Neuronal stem cell (in vitro differentiated cells): Measurements from ENCODE around the gene MBD2.
"Not testable (repeated sequence)": the region's sequence is repeated elsewhere in the genome, so short reads cannot be mapped to it uniquely, and the experiment has no call there.

Experiments used
- DNase-seq: peaks from one replicate; pipeline ENCODE4 v3.0.0-alpha.2; 2013; ENCODE audit warnings: low spot score
- H2AFZ ChIP-seq: one replicate; pipeline ENCODE4 v1.6.1; 2013; ENCODE audit warnings: mild to moderate bottlenecking, low read length, inconsistent platforms
- H2AK5ac ChIP-seq: 2 replicates; pipeline ENCODE4 v1.6.1; 2013; ENCODE audit warnings: low read depth, mild to moderate bottlenecking, inconsistent platforms, low read length, moderate library complexity, mixed read lengths
- H2BK120ac ChIP-seq: 2 replicates; pipeline ENCODE4 v1.6.1; 2013; ENCODE audit warnings: low read depth, mild to moderate bottlenecking, inconsistent platforms, low read length, moderate library complexity, mixed read lengths
- H2BK12ac ChIP-seq: one replicate; pipeline ENCODE4 v1.6.1; 2013; ENCODE audit warnings: low read length, inconsistent platforms
- H2BK15ac ChIP-seq: 2 replicates; pipeline ENCODE4 v1.6.1; 2013; ENCODE audit warnings: mild to moderate bottlenecking, low read length, inconsistent platforms, mixed read lengths
- H2BK5ac ChIP-seq: one replicate; pipeline ENCODE4 v1.6.1; 2013; ENCODE audit warnings: inconsistent platforms, mild to moderate bottlenecking, low read length, moderate library complexity
- H3K14ac ChIP-seq: one replicate; pipeline ENCODE4 v1.6.1; 2013; ENCODE audit warnings: low read length, inconsistent platforms
- H3K18ac ChIP-seq: 2 replicates; pipeline ENCODE4 v1.6.1; 2013; ENCODE audit warnings: low read length, inconsistent platforms
- H3K23ac ChIP-seq: 2 replicates; pipeline ENCODE4 v1.6.1; 2013; ENCODE audit warnings: low read depth, mild to moderate bottlenecking, mixed read lengths, low read length, inconsistent platforms; ENCODE audit not compliant: poor library complexity
- H3K27ac ChIP-seq: replicated peaks from 3 replicates; pipeline ENCODE4 v1.5.1; 2013; ENCODE audit warnings: low read length, inconsistent platforms
- H3K27me3 ChIP-seq, 3 experiments: 2 replicates each; pipeline ENCODE4 v1.6.1; 2013; ENCODE audit warnings: low read length in 3 of 3, mild to moderate bottlenecking in 2 of 3, inconsistent platforms in 1 of 3, low read depth in 1 of 3, mixed read lengths in 1 of 3, moderate library complexity in 1 of 3; ENCODE audit not compliant: control insufficient read depth in 3 of 3, insufficient read depth in 3 of 3
- H3K36me3 ChIP-seq, 2 donors: replicated peaks in 1 of 2; 2 replicates each; pipeline ENCODE4 v1.6.1; 2013; ENCODE audit warnings: low read length in 2 of 2; ENCODE audit not compliant: control insufficient read depth in 2 of 2, insufficient read depth in 2 of 2
- H3K4ac ChIP-seq: 2 replicates; pipeline ENCODE4 v1.6.1; 2013; ENCODE audit warnings: inconsistent platforms, mild to moderate bottlenecking, low read length, moderate library complexity
- H3K4me1 ChIP-seq, 2 donors: 1 replicate in 1 of 2; 2 replicates in 1 of 2; pipeline ENCODE4 v1.6.1; 2013; ENCODE audit warnings: low read length in 2 of 2, low read depth in 1 of 2; ENCODE audit not compliant: control insufficient read depth in 2 of 2, insufficient read depth in 1 of 2
- H3K4me2 ChIP-seq: one replicate; pipeline ENCODE4 v1.6.1; 2013; ENCODE audit warnings: mild to moderate bottlenecking, low read length, inconsistent platforms; ENCODE audit not compliant: insufficient read depth, poor library complexity, severe bottlenecking
- H3K4me3 ChIP-seq, 2 donors: 2 replicates each; pipeline ENCODE4 v1.5.1; 2013; ENCODE audit warnings: low read length in 2 of 2, mild to moderate bottlenecking in 2 of 2, inconsistent platforms in 1 of 2, moderate library complexity in 1 of 2
- H3K79me1 ChIP-seq: one replicate; pipeline ENCODE4 v1.6.1; 2013; ENCODE audit warnings: low read depth, mild to moderate bottlenecking, inconsistent platforms, low read length, moderate library complexity
- H3K9ac ChIP-seq: one replicate; pipeline ENCODE4 v1.6.1; 2013; ENCODE audit warnings: mild to moderate bottlenecking, low read depth, low read length, inconsistent platforms; ENCODE audit not compliant: poor library complexity
- H3K9me3 ChIP-seq, 2 donors: replicated peaks in 1 of 2; 2 replicates each; pipeline versions ENCODE3 to v1.6.1; 2013; ENCODE audit warnings: low read length in 2 of 2, mild to moderate bottlenecking in 2 of 2, inconsistent platforms in 1 of 2, low read depth in 1 of 2, mixed read lengths in 1 of 2, moderate library complexity in 1 of 2; ENCODE audit not compliant: control insufficient read depth in 2 of 2, insufficient read depth in 1 of 2
- H4K8ac ChIP-seq: one replicate; pipeline ENCODE4 v1.6.1; 2013; ENCODE audit warnings: low read depth, mild to moderate bottlenecking, inconsistent platforms, low read length, moderate library complexity
- H4K91ac ChIP-seq: one replicate; pipeline ENCODE4 v1.6.1; 2013; ENCODE audit warnings: low read length, low read depth, mild to moderate bottlenecking, inconsistent platforms; ENCODE audit not compliant: poor library complexity
- WGBS, 2 donors: extraction: QIAGEN DNeasy Blood & Tissue Kit; methylation state at CpG; one replicate each; pipeline ENCODE4 v1.1.7; 2013; ENCODE audit warnings: missing lambda C conversion rate in 2 of 2, mixed read lengths in 1 of 2; ENCODE audit not compliant: insufficient read length in 2 of 2, insufficient replicate concordance in 1 of 2; ENCODE audit errors: extremely low coverage in 2 of 2; 5-methylcytosine and 5-hydroxymethylcytosine counted together

The MBD2 gene

DNA sequence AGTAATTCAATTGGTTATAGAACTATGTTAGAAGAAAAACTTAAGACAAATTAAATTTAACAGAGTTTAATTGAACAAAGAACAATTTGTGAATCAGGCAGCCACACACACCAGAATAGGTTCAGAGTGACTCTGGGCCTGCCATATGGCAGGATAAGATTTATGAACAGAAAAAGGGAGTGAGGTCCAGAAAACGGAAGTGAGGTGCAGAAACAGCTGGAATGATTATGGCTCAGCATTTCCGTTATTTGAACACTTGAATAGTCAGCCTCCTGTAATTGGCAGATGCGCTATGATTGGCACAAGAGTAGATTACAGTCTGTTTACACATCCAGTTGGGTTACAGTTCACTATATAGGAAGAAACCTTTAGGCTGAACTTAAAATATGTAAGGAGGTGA lies 99.0 kb downstream of the MBD2 start:
- Histone ChIP-seq H3K27me3 (no peaks in the 10 kb centered on the region), H3K14ac (no peak overlapping the region), H3K9me3 (no peaks in the 10 kb centered on the region), H3K4me3 (no peak overlapping the region), H3K4me2 (no peak overlapping the region), H3K4ac (no peak overlapping the region), H2AK5ac (no peak overlapping the region), H3K27ac (no peak overlapping the region), H4K8ac (no peak overlapping the region), H3K9ac (no peak overlapping the region), H3K23ac (no peak overlapping the region), H4K91ac (no peak overlapping the region), H3K36me3 (no peaks in the 10 kb centered on the region), H3K18ac (no peak overlapping the region), H2BK120ac (no peak overlapping the region), H2BK5ac (no peak overlapping the region), H2AFZ (no peak overlapping the region), H3K79me1 (no peaks in the 10 kb centered on the region), H2BK15ac (no peak overlapping the region), H3K4me1 (peaks cover 0 to 3% of the 10 kb centered on the region in 2 donors), H2BK12ac (no peak overlapping the region)
- WGBS, 2 donors: no CpG with 5 or more reads among the region's 3 CpGs
- no peak for DNase-seq

- H3K9me3 ChIP-seq, H3K27ac ChIP-seq, H3K18ac ChIP-seq, H3K4ac ChIP-seq, H3K4me2 ChIP-seq, H2BK15ac ChIP-seq, H2AK5ac ChIP-seq, H2BK5ac ChIP-seq, H4K8ac ChIP-seq, H3K9ac ChIP-seq, DNase-seq, H2BK120ac ChIP-seq, H3K4me1 ChIP-seq, H3K36me3 ChIP-seq, H4K91ac ChIP-seq, H3K14ac ChIP-seq, H3K4me3 ChIP-seq, H2BK12ac ChIP-seq, H3K23ac ChIP-seq, H3K27me3 ChIP-seq, H3K79me1 ChIP-seq: not testable (repeated sequence)
- peak overlapping the region; percentile 21 for H2AFZ ChIP-seq
- no CpG with 5 or more reads among the region's 4 CpGs for WGBS, 2 donors
Observed at GRCh38 chr18:54123720-54124440, 100.6 kb downstream of the MBD2 start.

DNA sequence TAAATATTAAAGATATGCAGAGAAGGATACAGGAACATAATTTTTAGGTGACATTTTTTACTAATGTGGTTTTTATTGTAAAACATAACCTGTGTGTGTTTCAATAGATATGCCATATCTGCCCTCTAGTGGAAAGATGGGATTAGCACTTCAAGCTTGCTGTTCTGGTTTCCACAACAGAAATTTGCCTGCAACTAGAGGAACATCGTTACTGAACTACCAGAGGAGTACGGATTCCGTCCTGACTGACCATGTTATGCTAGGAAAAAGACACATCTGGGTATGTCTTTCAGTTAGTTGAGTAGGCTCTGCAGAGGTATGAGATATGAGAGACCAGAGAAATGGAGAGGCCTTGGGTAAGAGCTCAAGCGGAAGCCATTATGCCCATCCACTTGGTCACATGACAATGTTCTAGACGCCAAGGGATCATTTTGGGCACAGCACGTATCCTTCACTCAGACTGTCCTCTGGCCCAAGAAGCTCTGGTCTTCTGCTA lies 104.9 kb downstream of the MBD2 start:
- no peaks in the 10 kb centered on the region for H3K9me3 ChIP-seq
- peak; percentile 44 for DNase-seq
- no peak overlapping the region for H4K8ac ChIP-seq
- H3K4me2 ChIP-seq: no peak overlapping the region
- no peak overlapping the region for H3K18ac ChIP-seq
- no peaks in the 10 kb centered on the region for H3K79me1 ChIP-seq
- H3K23ac ChIP-seq: no peak overlapping the region
- no peak overlapping the region for H3K27ac ChIP-seq
- H3K4me3 ChIP-seq: no peak overlapping the region
- WGBS, 2 donors: no CpG with 5 or more reads among the region's 6 CpGs
- no peaks in the 10 kb centered on the region for H3K36me3 ChIP-seq
- no peak overlapping the region for H3K9ac ChIP-seq
- no peak overlapping the region for H2BK5ac ChIP-seq
- peak overlapping the region; percentile 78 for H2AFZ ChIP-seq
- H2BK120ac ChIP-seq: no peak overlapping the region
- no peak overlapping the region for H2BK12ac ChIP-seq
- H3K27me3 ChIP-seq: no peaks in the 10 kb centered on the region
- no peak overlapping the region for H4K91ac ChIP-seq
- no peak overlapping the region for H3K4ac ChIP-seq
- H3K14ac ChIP-seq: no peak overlapping the region
- H2AK5ac ChIP-seq: no peak overlapping the region
- H2BK15ac ChIP-seq: no peak overlapping the region
- H3K4me1 ChIP-seq: peaks cover 0 to 10% of the 10 kb centered on the region in 2 donors

- DNase-seq: no peak
- no peak overlapping the region for H2BK5ac ChIP-seq
- H3K9me3 ChIP-seq: no peaks in the 10 kb centered on the region
- H2BK120ac ChIP-seq: no peak overlapping the region
- H4K8ac ChIP-seq: no peak overlapping the region
- H3K9ac ChIP-seq: no peak overlapping the region
- H3K36me3 ChIP-seq: no peaks in the 10 kb centered on the region
- H3K23ac ChIP-seq: no peak overlapping the region
- peaks cover 0 to 10% of the 10 kb centered on the region in 2 donors for H3K4me1 ChIP-seq
- H3K4me3 ChIP-seq: no peak overlapping the region
- no peak overlapping the region for H2BK15ac ChIP-seq
- H3K27ac ChIP-seq: no peak overlapping the region
- no peak overlapping the region for H4K91ac ChIP-seq
- H3K18ac ChIP-seq: no peak overlapping the region
- H3K14ac ChIP-seq: no peak overlapping the region
- no peaks in the 10 kb centered on the region for H3K79me1 ChIP-seq
- H2BK12ac ChIP-seq: no peak overlapping the region
- WGBS, 2 donors: no CpG with 5 or more reads among the region's 9 CpGs
- no peak overlapping the region for H3K4ac ChIP-seq
- no peaks in the 10 kb centered on the region for H3K27me3 ChIP-seq
- H2AFZ ChIP-seq: peak overlapping the region; percentile 15
- H3K4me2 ChIP-seq: no peak overlapping the region
- H2AK5ac ChIP-seq: no peak overlapping the region
Observed at GRCh38 chr18:54117853-54118773, 106.4 kb downstream of the MBD2 start.
